Peyer's patch (tissue), 4 donors: ENCODE data around the gene TMEM81. TPM values are rescaled to one million over a fixed set of nuclear protein-coding genes. Genes with fewer than 3 reads are reported as not detected.

Source experiments
- DNase-seq, 3 donors: peaks; one replicate each; pipeline ENCODE4 v3.0.0-alpha.2; 2017 to 2019
- H3K27ac ChIP-seq, 4 donors: fragments of 200-600 bp; sonication (generic); one replicate each; pipeline ENCODE4 v1.5.1; 2016 to 2019
- H3K27me3 ChIP-seq, 2 donors: fragments of 200-600 bp; sonication (generic); one replicate each; pipeline ENCODE4 v1.5.1; 2019
- H3K36me3 ChIP-seq, 3 donors: fragments of 200-600 bp; sonication (generic); one replicate each; pipeline ENCODE4 v1.5.1; 2016 to 2019
- H3K4me1 ChIP-seq, 4 donors: fragments of 200-600 bp; sonication (generic); one replicate each; pipeline ENCODE4 v1.5.1; 2016 to 2019
- H3K4me3 ChIP-seq, 4 donors: fragments of 200-600 bp; sonication (generic); 1 replicate in 3 of 4; 2 replicates in 1 of 4; pipeline ENCODE4 v1.5.1; 2016 to 2019; ENCODE audit warnings: mild to moderate bottlenecking in 1 of 4
- H3K9me3 ChIP-seq, 4 donors: fragments of 200-600 bp; sonication (generic); one replicate each; pipeline ENCODE4 v1.5.1; 2016 to 2019; ENCODE audit warnings: mild to moderate bottlenecking in 1 of 4
- POLR2A ChIP-seq, 2 donors: fragments of 450-650 bp; IDR thresholded peaks; one replicate each; pipeline ENCODE4 v1.5.1; 2017; ENCODE audit warnings: antibody characterized with exemption in 2 of 2, mild to moderate bottlenecking in 2 of 2, moderate library complexity in 2 of 2
- total RNA-seq, 4 donors: library from RNA; depleted of rRNA; stranded (reverse); fragments of >200 nt; gene quantifications; one replicate each; pipeline ENCODE4 v1.1.0, GENCODE V29; 2016
- TF ChIP-seq, protein P1 (sequence below), 6 experiments: fragments of 450-650 bp in 4 of 6; fragments of 200-600 bp in 2 of 6; sonication (generic) in 1 of 6; IDR thresholded peaks; one replicate each; pipeline ENCODE4 v1.5.1; 2017 to 2019; ENCODE audit warnings: antibody characterized with exemption in 6 of 6, mild to moderate bottlenecking in 3 of 6, moderate library complexity in 1 of 6

Gene TMEM81
- total RNA-seq, 4 donors from 2014 or later, result 0.88 to 3.3 (median 2.6) TPM

- Histone ChIP-seq H3K4me3 (no peak overlapping the region), H3K36me3 (peaks cover 0 to 81% (median 0%) of the 10 kb centered on the region in 3 donors), H3K9me3 (no peaks in the 10 kb centered on the region), H3K27ac (no peak overlapping the region), H3K27me3 (no peaks in the 10 kb centered on the region), H3K4me1 (no peaks in the 10 kb centered on the region)
- DNase-seq, result no peak
- TF ChIP-seq POLR2A (IDR thresholded peaks at IDR 0.05), result no peak
- TF ChIP-seq, protein P1, sequence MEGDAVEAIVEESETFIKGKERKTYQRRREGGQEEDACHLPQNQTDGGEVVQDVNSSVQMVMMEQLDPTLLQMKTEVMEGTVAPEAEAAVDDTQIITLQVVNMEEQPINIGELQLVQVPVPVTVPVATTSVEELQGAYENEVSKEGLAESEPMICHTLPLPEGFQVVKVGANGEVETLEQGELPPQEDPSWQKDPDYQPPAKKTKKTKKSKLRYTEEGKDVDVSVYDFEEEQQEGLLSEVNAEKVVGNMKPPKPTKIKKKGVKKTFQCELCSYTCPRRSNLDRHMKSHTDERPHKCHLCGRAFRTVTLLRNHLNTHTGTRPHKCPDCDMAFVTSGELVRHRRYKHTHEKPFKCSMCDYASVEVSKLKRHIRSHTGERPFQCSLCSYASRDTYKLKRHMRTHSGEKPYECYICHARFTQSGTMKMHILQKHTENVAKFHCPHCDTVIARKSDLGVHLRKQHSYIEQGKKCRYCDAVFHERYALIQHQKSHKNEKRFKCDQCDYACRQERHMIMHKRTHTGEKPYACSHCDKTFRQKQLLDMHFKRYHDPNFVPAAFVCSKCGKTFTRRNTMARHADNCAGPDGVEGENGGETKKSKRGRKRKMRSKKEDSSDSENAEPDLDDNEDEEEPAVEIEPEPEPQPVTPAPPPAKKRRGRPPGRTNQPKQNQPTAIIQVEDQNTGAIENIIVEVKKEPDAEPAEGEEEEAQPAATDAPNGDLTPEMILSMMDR (IDR thresholded peaks at IDR 0.05), result no peak
Observed at GRCh38 chr1:205091043-205091740, 6.9 kb upstream of the TMEM81 start.

DNA sequence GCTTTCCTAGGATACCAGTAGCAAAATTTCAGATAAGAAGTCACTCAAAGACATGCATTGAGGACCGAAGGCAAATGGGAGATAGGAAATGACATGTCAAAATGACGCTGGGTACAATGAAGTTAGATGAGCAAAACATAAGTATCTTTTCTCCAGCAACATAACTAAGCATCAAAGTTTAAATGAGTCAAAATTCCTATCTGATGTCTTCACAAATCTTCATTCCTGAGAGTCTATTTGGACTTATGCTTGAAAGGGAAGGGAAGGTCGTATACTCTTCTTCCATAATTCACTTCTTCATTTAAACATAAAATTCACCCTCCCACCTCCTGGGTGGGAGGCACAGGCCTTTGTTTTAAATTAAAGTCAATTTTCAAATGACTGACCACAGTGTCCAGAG lies 4.1 kb upstream of the TMEM81 start:
- Histone ChIP-seq H3K36me3 (peaks cover 0 to 82% (median 0%) of the 10 kb centered on the region in 3 donors), H3K9me3 (no peaks in the 10 kb centered on the region), H3K27ac (no peak overlapping the region), H3K4me1 (no peaks in the 10 kb centered on the region), H3K27me3 (no peaks in the 10 kb centered on the region), H3K4me3 (no peak overlapping the region)
- DNase-seq, result no peak
- no peak for TF ChIP-seq POLR2A (IDR thresholded peaks at IDR 0.05)
- TF ChIP-seq, protein P1 (IDR thresholded peaks at IDR 0.05), result no peak

DNA sequence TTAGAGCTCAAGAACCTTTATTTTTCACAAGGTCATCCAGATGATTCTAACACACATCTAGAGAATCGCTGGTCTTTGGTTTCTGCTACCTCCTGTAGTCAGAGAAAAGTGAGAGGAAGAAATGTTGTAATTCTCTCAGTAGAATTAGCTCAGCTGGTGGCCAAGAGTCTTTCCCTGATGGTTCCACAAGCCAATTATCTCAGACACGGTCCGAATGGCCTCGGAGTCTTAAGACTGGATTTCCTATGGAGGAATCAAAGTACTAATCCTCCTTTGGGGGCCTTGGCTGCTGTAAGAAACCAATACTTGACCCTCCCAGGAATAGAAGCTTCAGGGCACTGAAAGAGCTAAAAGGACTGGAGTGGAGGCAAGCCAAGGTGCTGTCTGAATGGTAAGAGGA lies 1.8 kb downstream of the TMEM81 start:
- Histone ChIP-seq H3K4me3 (no peak overlapping the region), H3K36me3 (peaks cover 0 to 36% (median 0%) of the 10 kb centered on the region in 3 donors), H3K9me3 (no peaks in the 10 kb centered on the region), H3K27me3 (no peaks in the 10 kb centered on the region), H3K27ac (no peak overlapping the region), H3K4me1 (no peaks in the 10 kb centered on the region)
- DNase-seq, result no peak
- no peak for TF ChIP-seq POLR2A (IDR thresholded peaks at IDR 0.05)
- TF ChIP-seq, protein P1 (IDR thresholded peaks at IDR 0.05), result no peak

DNA sequence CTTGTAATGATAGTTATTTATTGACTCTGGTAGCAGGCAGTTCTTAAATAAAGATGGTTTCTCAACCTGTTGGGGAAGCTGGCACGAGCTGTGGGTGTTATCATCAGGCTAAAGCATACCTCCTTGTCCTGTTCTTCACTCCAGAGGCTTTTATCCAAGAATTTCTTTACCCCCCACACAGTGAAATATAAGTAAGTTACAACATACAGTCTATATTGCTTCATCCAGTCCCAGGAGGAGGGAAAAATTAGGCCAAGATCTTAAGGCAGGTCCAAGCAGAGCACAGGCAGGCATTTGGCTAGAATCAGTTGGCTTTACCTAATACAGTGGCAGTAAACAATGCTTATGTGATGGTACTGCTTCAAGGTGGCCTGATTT lies 6.3 kb downstream of the TMEM81 start:
- Histone ChIP-seq H3K9me3 (no peaks in the 10 kb centered on the region), H3K27me3 (no peaks in the 10 kb centered on the region), H3K27ac (no peak overlapping the region), H3K4me3 (no peak overlapping the region), H3K4me1 (no peaks in the 10 kb centered on the region), H3K36me3 (no peaks in the 10 kb centered on the region)
- TF ChIP-seq, protein P1 (IDR thresholded peaks at IDR 0.05), result no peak
- TF ChIP-seq POLR2A (IDR thresholded peaks at IDR 0.05), result no peak
- no peak for DNase-seq

- H3K27ac ChIP-seq, result no peak overlapping the region
- no peaks in the 10 kb centered on the region for H3K27me3 ChIP-seq
- no peaks in the 10 kb centered on the region for H3K4me1 ChIP-seq
- no peaks in the 10 kb centered on the region for H3K36me3 ChIP-seq
- DNase-seq, result no peak
- H3K4me3 ChIP-seq, result no peak overlapping the region
- TF ChIP-seq, protein P1 (IDR thresholded peaks at IDR 0.05), result no peak
- no peak for TF ChIP-seq POLR2A (IDR thresholded peaks at IDR 0.05)
- no peaks in the 10 kb centered on the region for H3K9me3 ChIP-seq
Observed at GRCh38 chr1:205077158-205077933, 6.9 kb downstream of the TMEM81 start.
